Activated CD8-positive, alpha-beta memory T cell treated with anti-CD3 and anti-CD28 coated beads, Interleukin-2, amount 50 U/mL, for 24 hours (primary cell): Measurements from ENCODE around the gene YY1.
"Not testable (repeated sequence)": the region's sequence is repeated elsewhere in the genome, so short reads cannot be mapped to it uniquely, and the experiment has no call there.

Experiments
- DNase-seq: peaks from one replicate; pipeline ENCODE4 v3.0.0-alpha.2; 2020; ENCODE audit errors: extremely low read depth

Gene YY1

GRCh38 chr14:100296106-100296651, 57.2 kb downstream of the YY1 start:
- no peak for DNase-seq

GRCh38 chr14:100296729-100297128, 57.8 kb downstream of the YY1 start:
- DNase-seq = not testable (repeated sequence)

- DNase-seq = no peak
These were observed 58.7 kb downstream of the YY1 start for GRCh38 chr14:100297320-100298300.

GRCh38 chr14:100298551-100299237, 59.8 kb downstream of the YY1 start:
- no peak for DNase-seq

GRCh38 chr14:100299238-100299560, 60.3 kb downstream of the YY1 start:
- DNase-seq = no peak

GRCh38 chr14:100302616-100303015, 63.7 kb downstream of the YY1 start:
- no peak for DNase-seq

GRCh38 chr14:100303179-100303578, 64.2 kb downstream of the YY1 start:
- no peak for DNase-seq

- no peak for DNase-seq
These were observed 65.0 kb downstream of the YY1 start for GRCh38 chr14:100303925-100304324.

- DNase-seq = no peak
These were observed 65.9 kb downstream of the YY1 start for GRCh38 chr14:100304825-100305323.

GRCh38 chr14:100305324-100306100, 66.6 kb downstream of the YY1 start:
- DNase-seq = no peak

- peak; percentile 30 for DNase-seq
These were observed 67.4 kb downstream of the YY1 start, which contains the start of gene SLC25A29 for GRCh38 chr14:100306101-100306997. SLC25A29 (minus strand) TSS chr14:100306444; CDS start chr14:100306232, 212 bp downstream.

- DNase-seq = no peak
These were observed 68.2 kb downstream of the YY1 start for GRCh38 chr14:100306998-100307765.

GRCh38 chr14:100307766-100308426, 69.0 kb downstream of the YY1 start:
- DNase-seq = no peak

- DNase-seq = not testable (repeated sequence)
These were observed 69.5 kb downstream of the YY1 start for GRCh38 chr14:100308427-100308792.

- DNase-seq = no peak
These were observed 70.2 kb downstream of the YY1 start for GRCh38 chr14:100309028-100309737.

GRCh38 chr14:100312110-100312876, 73.3 kb downstream of the YY1 start:
- not testable (repeated sequence) for DNase-seq

GRCh38 chr14:100312877-100313400, 74.0 kb downstream of the YY1 start:
- no peak for DNase-seq
